ENCODE results near the gene CBARP.

DNA sequence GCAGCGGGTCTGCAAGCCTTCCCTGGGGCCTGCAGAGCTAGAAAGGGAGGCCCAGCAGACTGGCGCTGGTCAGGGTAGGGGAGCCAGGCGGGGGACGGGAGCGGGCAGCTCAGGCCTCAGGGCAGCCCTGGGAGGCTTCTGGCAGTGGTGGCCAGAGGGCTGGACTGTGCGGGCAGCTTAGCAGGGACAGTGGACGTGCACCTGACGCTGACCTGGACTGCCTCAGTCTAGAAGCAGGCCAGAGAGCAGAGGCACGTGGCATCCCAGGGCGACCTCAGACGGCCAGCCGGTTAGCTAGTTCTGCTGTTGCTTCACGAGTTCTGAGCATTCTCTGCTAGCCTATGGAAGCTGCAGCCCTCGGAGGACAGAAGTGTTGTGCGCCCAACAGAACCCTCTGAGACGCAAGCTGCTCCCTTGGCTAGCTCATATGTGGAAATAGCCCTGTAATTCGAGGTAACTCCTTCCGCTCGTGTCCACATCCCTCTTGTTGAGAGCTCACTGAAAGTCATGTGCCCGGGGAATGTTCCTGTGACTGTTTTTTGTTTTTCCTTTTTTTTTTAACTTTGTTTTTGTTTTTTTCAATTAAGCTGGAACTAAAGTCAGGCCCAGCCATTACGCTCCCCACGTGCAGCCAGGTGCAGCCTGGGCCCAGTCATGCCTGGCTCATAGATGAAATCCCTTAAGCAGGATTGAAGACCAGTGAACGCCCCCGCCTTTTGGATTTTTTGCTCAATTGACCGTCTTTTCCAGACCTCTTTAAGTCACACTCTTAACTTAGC, 35.6 kb upstream of the CBARP start:
- TF ChIP-seq, protein P1, sequence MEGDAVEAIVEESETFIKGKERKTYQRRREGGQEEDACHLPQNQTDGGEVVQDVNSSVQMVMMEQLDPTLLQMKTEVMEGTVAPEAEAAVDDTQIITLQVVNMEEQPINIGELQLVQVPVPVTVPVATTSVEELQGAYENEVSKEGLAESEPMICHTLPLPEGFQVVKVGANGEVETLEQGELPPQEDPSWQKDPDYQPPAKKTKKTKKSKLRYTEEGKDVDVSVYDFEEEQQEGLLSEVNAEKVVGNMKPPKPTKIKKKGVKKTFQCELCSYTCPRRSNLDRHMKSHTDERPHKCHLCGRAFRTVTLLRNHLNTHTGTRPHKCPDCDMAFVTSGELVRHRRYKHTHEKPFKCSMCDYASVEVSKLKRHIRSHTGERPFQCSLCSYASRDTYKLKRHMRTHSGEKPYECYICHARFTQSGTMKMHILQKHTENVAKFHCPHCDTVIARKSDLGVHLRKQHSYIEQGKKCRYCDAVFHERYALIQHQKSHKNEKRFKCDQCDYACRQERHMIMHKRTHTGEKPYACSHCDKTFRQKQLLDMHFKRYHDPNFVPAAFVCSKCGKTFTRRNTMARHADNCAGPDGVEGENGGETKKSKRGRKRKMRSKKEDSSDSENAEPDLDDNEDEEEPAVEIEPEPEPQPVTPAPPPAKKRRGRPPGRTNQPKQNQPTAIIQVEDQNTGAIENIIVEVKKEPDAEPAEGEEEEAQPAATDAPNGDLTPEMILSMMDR (IDR thresholded peaks at IDR 0.05) = no peak
- peak in 1 of 3 donors; percentile 19 for TF ChIP-seq POLR2A (IDR thresholded peaks at IDR 0.05)
